Measurements from ENCODE around the gene ATP6V0D1.

DNA sequence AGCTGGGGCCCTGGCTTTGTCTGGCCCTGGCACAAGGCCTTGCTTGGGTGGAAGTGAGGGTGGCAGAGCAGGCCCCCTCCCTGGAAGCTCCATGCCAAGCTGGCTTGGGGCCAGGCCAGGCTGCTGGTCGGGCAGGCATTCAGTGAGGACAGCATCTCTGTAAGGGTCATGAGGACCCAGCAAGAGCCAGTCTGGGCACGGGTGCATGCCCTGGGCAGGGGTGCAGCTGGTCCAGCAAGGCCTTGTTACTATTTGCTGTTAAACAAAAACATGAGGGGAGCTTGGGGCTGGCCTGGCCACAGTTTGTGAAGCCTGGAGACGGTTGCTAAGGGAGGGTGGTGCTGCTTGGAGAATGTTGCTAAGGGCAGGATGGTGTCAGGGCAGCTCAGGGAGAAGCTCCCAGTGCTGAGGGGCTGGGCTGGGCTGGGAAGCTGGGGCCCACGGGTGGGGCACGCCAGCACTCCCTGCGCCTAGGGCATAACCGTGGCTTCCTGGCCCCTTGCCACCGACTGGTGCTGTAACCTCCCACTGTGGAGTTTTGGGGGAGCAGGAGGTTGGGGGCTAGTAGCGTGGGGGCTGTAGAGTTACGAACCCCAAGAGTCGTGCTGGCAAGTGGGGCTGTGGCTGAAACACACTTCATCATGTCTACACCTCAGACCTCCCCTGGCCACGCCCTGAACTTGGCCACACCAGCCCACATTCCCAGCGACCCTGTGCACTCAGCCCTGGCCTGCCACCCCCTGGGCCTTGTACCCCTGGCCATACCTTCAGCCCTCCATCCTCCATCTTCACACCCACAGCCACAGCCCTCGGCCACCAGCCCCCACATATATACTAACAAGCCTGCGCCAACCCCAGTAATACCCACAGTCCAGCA is 89.3 kb downstream of the ATP6V0D1 start:
- TF ChIP-seq, protein P1, sequence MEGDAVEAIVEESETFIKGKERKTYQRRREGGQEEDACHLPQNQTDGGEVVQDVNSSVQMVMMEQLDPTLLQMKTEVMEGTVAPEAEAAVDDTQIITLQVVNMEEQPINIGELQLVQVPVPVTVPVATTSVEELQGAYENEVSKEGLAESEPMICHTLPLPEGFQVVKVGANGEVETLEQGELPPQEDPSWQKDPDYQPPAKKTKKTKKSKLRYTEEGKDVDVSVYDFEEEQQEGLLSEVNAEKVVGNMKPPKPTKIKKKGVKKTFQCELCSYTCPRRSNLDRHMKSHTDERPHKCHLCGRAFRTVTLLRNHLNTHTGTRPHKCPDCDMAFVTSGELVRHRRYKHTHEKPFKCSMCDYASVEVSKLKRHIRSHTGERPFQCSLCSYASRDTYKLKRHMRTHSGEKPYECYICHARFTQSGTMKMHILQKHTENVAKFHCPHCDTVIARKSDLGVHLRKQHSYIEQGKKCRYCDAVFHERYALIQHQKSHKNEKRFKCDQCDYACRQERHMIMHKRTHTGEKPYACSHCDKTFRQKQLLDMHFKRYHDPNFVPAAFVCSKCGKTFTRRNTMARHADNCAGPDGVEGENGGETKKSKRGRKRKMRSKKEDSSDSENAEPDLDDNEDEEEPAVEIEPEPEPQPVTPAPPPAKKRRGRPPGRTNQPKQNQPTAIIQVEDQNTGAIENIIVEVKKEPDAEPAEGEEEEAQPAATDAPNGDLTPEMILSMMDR (IDR thresholded peaks at IDR 0.05; ENCODE audit: poor library complexity, severe bottlenecking): no peak
- TF ChIP-seq EZH2 (IDR thresholded peaks at IDR 0.05; ENCODE audit: borderline replicate concordance, insufficient read depth, low read length, poor library complexity, severe bottlenecking) (no peak), RAD21 (conservative IDR thresholded peaks at IDR 0.05) (no peak), MXI1 (conservative IDR thresholded peaks at IDR 0.05; ENCODE audit: poor library complexity, severe bottlenecking) (no peak), EP300 (conservative IDR thresholded peaks at IDR 0.05; ENCODE audit: poor library complexity, severe bottlenecking) (no peak), POLR2AphosphoS5 (IDR thresholded peaks at IDR 0.05) (no peak), TAF1 (IDR thresholded peaks at IDR 0.05; ENCODE audit: low read depth) (no peak)
- TF ChIP-seq, protein P2, sequence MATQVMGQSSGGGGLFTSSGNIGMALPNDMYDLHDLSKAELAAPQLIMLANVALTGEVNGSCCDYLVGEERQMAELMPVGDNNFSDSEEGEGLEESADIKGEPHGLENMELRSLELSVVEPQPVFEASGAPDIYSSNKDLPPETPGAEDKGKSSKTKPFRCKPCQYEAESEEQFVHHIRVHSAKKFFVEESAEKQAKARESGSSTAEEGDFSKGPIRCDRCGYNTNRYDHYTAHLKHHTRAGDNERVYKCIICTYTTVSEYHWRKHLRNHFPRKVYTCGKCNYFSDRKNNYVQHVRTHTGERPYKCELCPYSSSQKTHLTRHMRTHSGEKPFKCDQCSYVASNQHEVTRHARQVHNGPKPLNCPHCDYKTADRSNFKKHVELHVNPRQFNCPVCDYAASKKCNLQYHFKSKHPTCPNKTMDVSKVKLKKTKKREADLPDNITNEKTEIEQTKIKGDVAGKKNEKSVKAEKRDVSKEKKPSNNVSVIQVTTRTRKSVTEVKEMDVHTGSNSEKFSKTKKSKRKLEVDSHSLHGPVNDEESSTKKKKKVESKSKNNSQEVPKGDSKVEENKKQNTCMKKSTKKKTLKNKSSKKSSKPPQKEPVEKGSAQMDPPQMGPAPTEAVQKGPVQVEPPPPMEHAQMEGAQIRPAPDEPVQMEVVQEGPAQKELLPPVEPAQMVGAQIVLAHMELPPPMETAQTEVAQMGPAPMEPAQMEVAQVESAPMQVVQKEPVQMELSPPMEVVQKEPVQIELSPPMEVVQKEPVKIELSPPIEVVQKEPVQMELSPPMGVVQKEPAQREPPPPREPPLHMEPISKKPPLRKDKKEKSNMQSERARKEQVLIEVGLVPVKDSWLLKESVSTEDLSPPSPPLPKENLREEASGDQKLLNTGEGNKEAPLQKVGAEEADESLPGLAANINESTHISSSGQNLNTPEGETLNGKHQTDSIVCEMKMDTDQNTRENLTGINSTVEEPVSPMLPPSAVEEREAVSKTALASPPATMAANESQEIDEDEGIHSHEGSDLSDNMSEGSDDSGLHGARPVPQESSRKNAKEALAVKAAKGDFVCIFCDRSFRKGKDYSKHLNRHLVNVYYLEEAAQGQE (IDR thresholded peaks at IDR 0.05; ENCODE audit: borderline replicate concordance): no peak
